Suprapubic skin (tissue), 3 donors: Measurements from ENCODE around the gene PTPRD.

Experiments
- CTCF ChIP-seq, 2 donors: fragments of 200-600 bp in 1 of 2; fragments of 450-650 bp in 1 of 2; sonication (generic) in 1 of 2; IDR thresholded peaks; one replicate each; pipeline ENCODE4 v1.5.1; 2016 to 2019; ENCODE audit warnings: antibody characterized with exemption in 2 of 2, mild to moderate bottlenecking in 1 of 2, moderate library complexity in 1 of 2
- POLR2AphosphoS5 ChIP-seq, 3 donors: sonication (generic); formaldehyde crosslinking; IDR thresholded peaks; one replicate each; pipeline ENCODE4 v1.6.1; 2017; ENCODE audit warnings: antibody characterized with exemption in 3 of 3

DNA sequence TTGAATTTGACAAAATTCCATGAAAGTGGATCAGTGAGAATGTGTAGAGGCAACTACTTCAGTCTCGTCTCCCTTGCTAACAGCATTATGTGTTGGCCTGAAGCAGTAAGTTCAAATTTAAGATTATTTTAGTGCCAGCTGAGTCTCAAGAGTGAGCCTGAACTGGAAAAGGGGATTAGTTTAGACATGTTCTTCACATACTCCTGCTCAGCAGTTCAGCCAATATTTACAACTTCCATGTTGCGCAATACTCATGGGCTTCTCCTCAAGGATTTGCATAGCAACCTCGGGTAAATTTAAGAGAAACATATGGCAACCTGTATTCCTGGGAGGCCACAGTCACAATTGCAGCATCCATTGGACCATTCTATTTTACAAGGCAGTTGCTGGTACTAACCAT is 553.8 kb downstream of the PTPRD start:
- TF ChIP-seq POLR2AphosphoS5 (IDR thresholded peaks at IDR 0.05) (no peak), CTCF (IDR thresholded peaks at IDR 0.05) (no peak)
